Smooth muscle cell of the brain vasculature (primary cell): ENCODE data around the gene HOXA13.

ENCODE experiments used
- DNase-seq: peaks from one replicate; pipeline ENCODE4 v3.0.0-alpha.2; 2012; ENCODE audit warnings: low read depth, low spot score

Gene HOXA13

DNA sequence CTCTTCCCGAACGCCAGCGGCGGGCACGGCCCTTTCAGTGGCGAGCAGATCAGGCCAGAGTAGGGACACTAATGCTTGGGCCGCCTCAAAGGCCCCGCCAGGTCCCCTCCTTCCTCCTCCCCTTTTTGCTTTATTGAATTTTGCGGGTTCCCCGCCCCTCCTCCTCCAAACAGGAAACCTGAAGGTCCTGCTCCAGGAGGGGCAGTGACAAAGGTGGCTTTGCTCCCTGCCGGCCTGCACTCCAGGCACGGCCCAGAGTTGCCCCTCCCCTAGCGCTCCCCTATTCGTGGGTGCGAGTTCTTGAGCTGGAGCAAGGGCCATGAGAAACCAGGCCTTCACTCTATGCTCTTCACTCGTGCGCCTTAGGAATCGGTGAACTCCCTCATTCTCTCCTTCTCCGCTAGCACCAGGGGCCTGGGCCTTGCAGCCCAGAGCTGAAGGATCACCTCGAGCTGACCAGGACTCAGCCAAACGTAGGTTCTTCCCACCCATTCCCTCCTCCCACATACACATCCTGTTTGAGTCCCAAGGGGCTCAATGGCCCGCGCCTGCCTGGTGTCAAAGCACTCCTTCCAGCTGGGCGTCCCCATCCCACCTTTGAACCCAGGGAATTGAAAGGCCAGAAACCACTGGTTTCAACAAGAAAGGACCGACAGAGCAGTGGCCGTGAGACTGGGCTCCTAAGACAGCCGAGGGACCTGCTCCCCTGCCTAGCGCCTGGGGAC is 51.7 kb downstream of the HOXA13 start:
- no peak for DNase-seq

DNA sequence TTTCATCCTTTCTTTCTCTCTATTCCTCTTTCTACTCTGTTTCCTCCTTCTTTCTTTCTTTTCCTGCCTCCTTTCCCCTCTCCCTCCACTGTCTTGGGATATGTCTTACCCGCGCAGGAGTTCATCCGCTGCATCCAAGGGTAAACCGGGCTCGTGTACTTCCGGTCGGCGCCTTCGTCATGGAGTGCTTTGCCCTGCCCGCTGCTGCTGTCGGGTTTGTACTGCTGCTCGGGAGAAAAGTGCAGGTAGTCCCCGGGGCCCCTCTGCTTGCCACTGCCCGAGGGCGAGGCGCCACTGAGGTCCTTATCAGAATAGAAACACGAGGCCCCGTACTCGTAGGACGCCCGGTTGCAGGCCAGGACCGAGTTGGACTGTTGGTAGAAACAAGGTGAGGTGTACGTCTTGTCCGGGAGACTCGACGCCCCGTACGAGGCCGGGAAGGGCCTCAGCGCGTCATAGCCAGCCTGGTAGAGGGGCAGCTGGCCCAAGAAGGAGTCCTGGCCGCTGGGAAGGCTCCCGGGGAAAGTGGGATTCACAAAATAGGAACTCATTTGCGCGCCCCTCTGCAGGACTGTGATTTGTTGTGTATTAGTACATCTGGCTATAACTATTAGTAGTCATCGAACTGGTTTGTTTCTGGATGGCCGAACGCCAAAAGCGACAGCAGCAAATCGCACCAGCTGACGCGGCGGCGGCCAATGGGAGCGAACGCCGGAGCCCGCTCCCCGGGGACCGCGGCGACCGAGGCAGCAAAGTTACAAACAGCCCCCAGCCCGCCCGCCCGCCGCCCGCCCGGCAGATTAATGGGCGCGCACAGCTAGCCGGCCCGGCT is 52.5 kb downstream of the HOXA13 start, which contains the start of gene HOXA6:
HOXA6 (minus strand) TSS at position 576 of the 832 bp plus-strand sequence; CDS start at position 551, 25 bp downstream.
- no peak for DNase-seq

DNA sequence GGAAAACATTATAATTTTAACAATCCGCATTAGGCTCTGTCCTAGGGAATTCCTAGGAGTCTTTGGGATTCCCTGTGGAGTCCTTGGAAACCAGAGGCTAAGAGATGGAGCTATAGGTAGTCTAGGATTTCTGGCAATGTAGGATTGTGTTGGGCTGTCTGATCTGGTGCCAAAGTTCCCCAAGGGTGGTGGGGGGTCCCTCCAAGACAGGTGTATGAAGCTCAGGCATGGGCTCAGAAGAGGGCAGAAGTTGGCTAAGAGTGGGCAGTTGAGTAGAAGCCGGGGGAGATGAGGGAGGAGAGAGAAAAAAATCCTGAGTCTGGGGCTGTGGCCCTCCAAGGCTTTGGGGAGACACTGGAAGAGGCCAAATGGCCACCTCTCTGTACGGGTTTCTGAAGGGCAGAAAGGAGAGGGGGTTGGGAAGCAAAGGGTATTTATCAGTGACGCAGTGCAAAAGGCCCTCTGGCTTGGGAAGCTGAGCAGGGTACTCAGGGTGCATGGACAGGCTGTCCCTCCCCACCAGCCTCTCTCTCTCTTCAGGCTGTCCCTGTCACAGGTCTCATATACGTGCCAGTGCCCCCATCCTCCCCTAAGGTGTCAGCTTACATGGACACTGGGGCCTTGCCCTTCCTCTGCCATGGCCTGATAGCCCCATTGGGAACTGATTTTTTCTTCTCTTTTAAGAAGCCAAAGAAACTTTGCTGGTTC is 53.2 kb downstream of the HOXA13 start:
- DNase-seq = no peak

DNA sequence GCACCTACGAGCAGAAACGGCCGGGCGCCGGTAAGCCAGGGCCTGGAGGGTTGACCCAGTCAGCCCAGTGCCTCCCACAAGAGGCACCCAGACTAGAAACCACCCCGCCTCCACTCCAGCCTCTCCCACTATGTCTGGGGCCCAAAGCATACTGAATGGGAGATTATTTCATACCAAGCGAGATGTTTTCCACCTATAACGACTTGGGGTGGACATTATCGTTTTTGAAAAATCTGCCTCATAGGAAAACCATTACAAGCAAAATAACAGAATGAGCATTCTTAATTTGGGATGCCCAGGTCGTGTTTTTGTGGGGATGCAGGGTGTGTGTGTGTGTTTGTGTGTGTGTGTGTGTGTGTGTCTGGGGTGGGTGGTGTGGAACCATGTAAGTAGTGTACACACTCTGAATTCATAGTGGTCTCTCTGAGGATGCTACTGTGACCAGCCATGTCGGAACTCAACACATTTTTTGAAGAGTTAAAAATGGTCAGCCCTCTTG is 53.9 kb downstream of the HOXA13 start:
- DNase-seq = no peak

DNA sequence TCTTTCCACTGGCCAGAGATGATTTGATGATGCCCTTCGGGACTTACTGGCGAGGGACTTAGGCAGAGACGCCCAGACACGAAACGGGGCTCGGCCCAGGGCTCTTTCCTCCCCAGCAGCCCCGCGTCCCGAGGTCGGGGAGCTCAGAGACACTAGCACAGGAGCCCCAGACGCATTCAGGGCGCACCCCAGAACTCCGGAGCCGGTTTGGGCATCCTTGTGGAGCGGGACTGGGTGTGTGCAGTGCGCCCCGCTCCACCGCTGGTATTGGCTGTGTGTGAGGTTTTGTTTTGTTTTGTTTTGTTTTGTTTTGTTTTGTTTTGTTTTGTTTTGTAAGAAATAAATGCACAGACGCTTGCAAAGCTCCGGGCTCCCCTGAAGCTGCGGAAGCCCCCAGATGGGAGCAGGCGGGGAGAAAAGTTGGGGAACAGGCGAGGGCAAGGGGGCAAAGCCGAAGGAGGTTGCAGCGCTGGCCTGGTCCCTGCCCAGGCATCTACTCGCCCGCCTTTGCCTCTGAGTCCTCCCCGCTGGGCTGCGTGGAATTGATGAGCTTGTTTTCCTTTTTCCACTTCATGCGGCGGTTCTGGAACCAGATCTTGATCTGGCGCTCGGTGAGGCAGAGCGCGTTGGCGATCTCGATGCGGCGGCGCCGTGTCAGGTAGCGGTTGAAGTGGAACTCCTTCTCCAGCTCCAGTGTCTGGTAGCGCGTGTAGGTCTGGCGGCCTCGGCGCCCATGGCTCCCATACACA is 54.6 kb downstream of the HOXA13 start:
- no peak for DNase-seq

DNA sequence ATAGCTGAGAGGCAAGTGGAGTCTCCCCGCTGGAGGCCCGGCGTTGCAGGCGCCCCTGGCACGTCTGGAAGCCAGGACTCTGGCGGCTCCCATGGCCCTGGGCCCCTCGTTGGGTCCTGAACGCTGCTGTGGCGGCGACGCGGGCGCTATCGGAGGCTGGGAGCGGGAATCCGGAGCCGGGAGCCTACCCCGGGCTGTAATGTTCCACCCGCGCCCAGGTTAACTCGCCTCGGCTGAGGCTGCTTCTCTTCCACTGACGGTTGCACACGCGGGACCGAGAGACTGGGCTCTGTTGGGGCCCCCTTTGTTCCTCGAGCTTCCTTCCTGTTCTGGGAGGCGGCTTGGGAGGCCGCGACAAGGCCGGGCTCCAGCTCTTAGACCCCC is 55.1 kb downstream of the HOXA13 start:
- DNase-seq = no peak
